Esophagus squamous epithelium (tissue), 5 donors: ENCODE results near the gene VSTM4. TPM values are rescaled to one million over a fixed set of nuclear protein-coding genes. Genes with fewer than 3 reads are reported as not detected.

ENCODE experiments used
- DNase-seq: peaks from one replicate; lab custom pipeline; 2025; lab: John Stamatoyannopoulos, UW
- H3K27ac ChIP-seq, 4 donors: fragments of 200-600 bp; sonication (generic); one replicate each; pipeline ENCODE4 v1.5.1; 2016 to 2019; ENCODE audit warnings: mild to moderate bottlenecking in 1 of 4
- H3K27me3 ChIP-seq, 4 donors: fragments of 200-600 bp; sonication (generic); 1 replicate in 3 of 4; 2 replicates in 1 of 4; pipeline versions ENCODE4 v1.5.1 to v1.6.0; 2017 to 2021; ENCODE audit warnings: antibody characterized with exemption in 1 of 4
- H3K36me3 ChIP-seq, 3 donors: fragments of 200-600 bp; sonication (generic); one replicate each; pipeline ENCODE4 v1.5.1; 2016 to 2019
- H3K4me1 ChIP-seq, 3 donors: fragments of 200-600 bp; sonication (generic); one replicate each; pipeline ENCODE4 v1.5.1; 2017 to 2019
- H3K4me3 ChIP-seq, 4 donors: fragments of 200-600 bp; sonication (generic); 1 replicate in 3 of 4; 2 replicates in 1 of 4; pipeline ENCODE4 v1.5.1; 2016 to 2019; ENCODE audit warnings: mild to moderate bottlenecking in 2 of 4, moderate library complexity in 1 of 4
- H3K9me3 ChIP-seq, 3 donors: fragments of 200-600 bp; sonication (generic); one replicate each; pipeline ENCODE4 v1.5.1; 2016 to 2019
- POLR2A ChIP-seq, 4 donors: fragments of 450-650 bp; IDR thresholded peaks; one replicate each; pipeline ENCODE4 v1.6.1; 2017; ENCODE audit warnings: antibody characterized with exemption in 4 of 4, mild to moderate bottlenecking in 4 of 4, moderate library complexity in 3 of 4
- WGBS, 2 donors: methylation state at CpG; one replicate each; pipeline ENCODE4 v1.1.5; 2018; 5-methylcytosine and 5-hydroxymethylcytosine counted together
- intact Hi-C: fragments of 100-400 bp; cut with DNase I; formaldehyde crosslinking; loops from one replicate; pipeline ENCODE4 v1.15.0; 2022
- total RNA-seq, 4 donors: library from RNA; depleted of rRNA; stranded (reverse); fragments of >200 nt; gene quantifications; one replicate each; pipeline ENCODE4 v1.1.0, GENCODE V29; 2016
- TF ChIP-seq, protein P1 (sequence below), 6 experiments: fragments of 450-650 bp in 4 of 6; fragments of 200-600 bp in 2 of 6; sonication (generic) in 2 of 6; IDR thresholded peaks; one replicate each; pipeline ENCODE4 v1.5.1; 2016 to 2019; ENCODE audit warnings: antibody characterized with exemption in 6 of 6, mild to moderate bottlenecking in 4 of 6, moderate library complexity in 4 of 6
- donor health status: DM: yes; HTN: yes; CAD: no.

VSTM4 gene
- total RNA-seq, 4 donors from 2014 or later: 0.80 to 6.9 (median 1.9) TPM

DNA sequence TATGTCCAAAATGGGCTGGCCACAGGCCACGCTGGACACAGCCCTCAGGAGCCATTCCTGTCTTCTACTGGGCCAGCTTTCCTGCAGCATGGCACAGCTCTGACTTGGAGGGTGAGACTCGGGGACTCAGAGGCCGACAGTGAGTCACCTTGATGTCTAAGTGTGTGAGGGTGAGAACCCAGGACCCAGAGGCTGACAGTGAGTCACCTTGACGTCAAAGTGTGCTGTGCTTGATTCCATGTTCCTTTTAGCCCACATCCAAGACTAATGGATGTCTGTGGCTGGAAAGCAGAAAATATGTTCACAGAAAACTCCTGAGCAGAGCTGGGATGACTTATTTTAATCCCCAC is 24.5 kb upstream of the VSTM4 start:
- Histone ChIP-seq H3K27ac (peak overlapping the region in 3 of 4 donors; percentile 1 to 70 (median 69)), H3K36me3 (no peaks in the 10 kb centered on the region), H3K27me3 (no peaks in the 10 kb centered on the region), H3K9me3 (no peaks in the 10 kb centered on the region), H3K4me1 (peaks cover 3 to 21% (median 7%) of the 10 kb centered on the region in 3 donors), H3K4me3 (no peak overlapping the region)
- intact Hi-C loops: no loop called here
- TF ChIP-seq, protein P1, sequence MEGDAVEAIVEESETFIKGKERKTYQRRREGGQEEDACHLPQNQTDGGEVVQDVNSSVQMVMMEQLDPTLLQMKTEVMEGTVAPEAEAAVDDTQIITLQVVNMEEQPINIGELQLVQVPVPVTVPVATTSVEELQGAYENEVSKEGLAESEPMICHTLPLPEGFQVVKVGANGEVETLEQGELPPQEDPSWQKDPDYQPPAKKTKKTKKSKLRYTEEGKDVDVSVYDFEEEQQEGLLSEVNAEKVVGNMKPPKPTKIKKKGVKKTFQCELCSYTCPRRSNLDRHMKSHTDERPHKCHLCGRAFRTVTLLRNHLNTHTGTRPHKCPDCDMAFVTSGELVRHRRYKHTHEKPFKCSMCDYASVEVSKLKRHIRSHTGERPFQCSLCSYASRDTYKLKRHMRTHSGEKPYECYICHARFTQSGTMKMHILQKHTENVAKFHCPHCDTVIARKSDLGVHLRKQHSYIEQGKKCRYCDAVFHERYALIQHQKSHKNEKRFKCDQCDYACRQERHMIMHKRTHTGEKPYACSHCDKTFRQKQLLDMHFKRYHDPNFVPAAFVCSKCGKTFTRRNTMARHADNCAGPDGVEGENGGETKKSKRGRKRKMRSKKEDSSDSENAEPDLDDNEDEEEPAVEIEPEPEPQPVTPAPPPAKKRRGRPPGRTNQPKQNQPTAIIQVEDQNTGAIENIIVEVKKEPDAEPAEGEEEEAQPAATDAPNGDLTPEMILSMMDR (IDR thresholded peaks at IDR 0.05): no peak
- no peak for TF ChIP-seq POLR2A (IDR thresholded peaks at IDR 0.05)
- DNase-seq: no peak
- 60% methylated on average over 1 of the region's 4 CpGs; no CpG with 5 or more reads in 1 of the 2 donors for WGBS, 2 donors

DNA sequence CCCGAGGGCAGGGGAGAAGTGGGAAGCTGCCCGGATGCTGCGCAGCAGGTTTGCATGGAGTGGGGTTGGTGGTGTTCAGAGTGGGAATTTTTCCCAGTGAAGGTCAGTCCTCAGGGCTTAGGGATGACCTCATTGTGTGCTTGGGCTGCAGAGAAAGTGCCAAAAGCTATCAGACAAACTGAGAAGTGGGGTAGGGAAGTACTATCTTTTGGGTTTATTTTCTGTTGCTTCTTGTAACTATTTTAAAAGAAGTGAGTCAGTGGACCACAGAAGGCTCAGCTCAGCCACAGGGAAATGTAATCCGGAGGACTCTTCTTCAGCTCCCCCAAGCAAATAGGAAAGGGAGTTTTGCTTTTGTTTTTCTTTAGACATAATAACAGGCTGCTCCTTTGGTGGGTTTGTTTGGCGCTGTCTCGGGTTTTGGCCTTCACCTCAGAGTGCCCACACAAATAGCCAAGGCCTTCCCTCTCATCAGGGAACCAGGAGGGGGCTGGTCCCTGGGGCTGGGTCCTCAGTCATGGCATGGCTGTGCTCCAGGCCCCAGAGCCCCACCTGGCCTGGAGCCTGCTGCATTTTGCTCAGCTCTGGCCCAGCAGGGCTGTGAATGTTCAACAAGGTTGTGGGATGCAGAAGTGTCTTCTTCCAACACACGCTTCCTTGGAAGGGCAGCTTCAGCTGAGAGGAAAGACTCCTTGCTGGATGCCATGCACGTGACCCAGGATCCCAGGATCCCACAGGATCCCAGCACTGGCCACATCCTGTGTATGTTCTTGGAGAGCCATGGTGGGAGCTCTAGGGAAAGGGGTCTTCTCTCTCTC is 23.9 kb upstream of the VSTM4 start:
- 63 to 78% methylated on average over 5 of the region's 8 CpGs for WGBS, 2 donors
- TF ChIP-seq, protein P1 (IDR thresholded peaks at IDR 0.05): no peak
- no peak for TF ChIP-seq POLR2A (IDR thresholded peaks at IDR 0.05)
- DNase-seq: no peak
- Histone ChIP-seq H3K4me3 (no peak overlapping the region), H3K9me3 (no peaks in the 10 kb centered on the region), H3K4me1 (peaks cover 3 to 21% (median 7%) of the 10 kb centered on the region in 3 donors), H3K36me3 (no peaks in the 10 kb centered on the region), H3K27me3 (no peaks in the 10 kb centered on the region), H3K27ac (peak overlapping the region in 3 of 4 donors; percentile 1 to 70 (median 69))
- intact Hi-C loops: no loop called here

DNA sequence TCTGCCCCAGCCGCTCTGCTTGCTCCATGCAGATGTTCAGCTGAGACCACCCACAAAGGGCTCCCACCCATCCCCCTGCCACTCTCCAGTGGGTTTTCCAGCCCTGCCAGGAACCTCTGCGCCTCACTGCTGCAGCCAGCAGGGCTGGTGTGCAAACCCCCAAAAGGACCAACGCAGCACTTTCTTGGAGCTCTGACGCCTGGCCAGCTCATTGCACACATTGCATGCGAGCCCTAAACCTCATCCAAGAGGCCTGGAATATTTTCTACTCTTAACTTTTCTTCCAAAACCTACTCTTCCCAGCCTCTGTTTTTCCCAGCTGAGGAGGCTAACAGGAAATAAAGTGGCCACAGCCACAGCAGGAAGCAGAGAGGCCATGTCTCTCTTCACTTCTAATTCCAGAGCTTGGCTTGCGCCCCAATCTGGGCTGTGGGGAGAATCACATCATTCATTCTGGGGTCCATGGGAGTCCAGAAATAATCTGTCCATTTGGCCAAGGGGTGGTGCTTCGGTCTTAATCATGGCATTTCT is 23.1 kb upstream of the VSTM4 start:
- peak overlapping the region in 2 of 4 donors; percentile 69 to 70 for H3K27ac ChIP-seq
- peaks cover 3 to 21% (median 7%) of the 10 kb centered on the region in 3 donors for H3K4me1 ChIP-seq
- H3K36me3 ChIP-seq: no peaks in the 10 kb centered on the region
- no peaks in the 10 kb centered on the region for H3K9me3 ChIP-seq
- 80% methylated on average over 4 to 7 of the region's 7 CpGs for WGBS, 2 donors
- DNase-seq: no peak
- TF ChIP-seq, protein P1 (IDR thresholded peaks at IDR 0.05): no peak
- no peak for TF ChIP-seq POLR2A (IDR thresholded peaks at IDR 0.05)
- H3K4me3 ChIP-seq: no peak overlapping the region
- intact Hi-C loops: no loop called here
- H3K27me3 ChIP-seq: no peaks in the 10 kb centered on the region

DNA sequence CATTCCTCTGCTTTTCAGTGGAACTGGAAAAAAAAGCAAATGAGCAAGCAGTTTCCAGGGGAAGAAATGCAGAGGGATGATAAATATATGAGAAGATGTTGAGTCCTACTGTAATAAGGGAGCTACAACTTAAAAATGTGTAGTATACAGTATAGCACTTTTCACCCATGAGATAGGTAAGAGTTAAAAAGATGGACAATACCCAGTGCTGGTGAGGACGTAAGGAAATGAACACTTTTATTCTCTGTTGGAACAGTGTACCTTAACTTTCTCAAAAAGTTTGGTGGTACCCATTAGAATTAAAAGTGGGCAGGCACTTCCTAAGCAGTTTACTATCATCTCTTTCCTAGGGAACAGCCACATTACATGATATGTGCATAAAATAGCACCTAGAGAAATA is 21.2 kb upstream of the VSTM4 start:
- no peak for DNase-seq
- Histone ChIP-seq H3K4me1 (peaks cover 3 to 27% (median 7%) of the 10 kb centered on the region in 3 donors), H3K36me3 (no peaks in the 10 kb centered on the region), H3K27me3 (no peaks in the 10 kb centered on the region), H3K27ac (peak overlapping the region in 1 of 4 donors; percentile 23), H3K4me3 (no peak overlapping the region), H3K9me3 (no peaks in the 10 kb centered on the region)
- WGBS, 2 donors: 56 to 76% methylated on average over 1 of the region's 1 CpG
- no peak for TF ChIP-seq POLR2A (IDR thresholded peaks at IDR 0.05)
- TF ChIP-seq, protein P1 (IDR thresholded peaks at IDR 0.05): no peak
- intact Hi-C loops: no loop called here
